Kidney (tissue), 14 donors: Measurements from ENCODE around the gene RNF212. TPM values are rescaled to one million over a fixed set of nuclear protein-coding genes. Genes with fewer than 3 reads are reported as not detected.

Source experiments
- DNase-seq, 5 donors: peaks; one replicate each; pipeline ENCODE4 v3.0.0-alpha.2; 2013 to 2020
- FAIRE-seq: peaks from 2 replicates; lab custom pipeline; 2012; peaks lifted over from hg19 to GRCh38; lab: Jason Lieb, UNC
- H3K27ac ChIP-seq, 2 donors: one replicate each; pipeline ENCODE4 v1.7.0; 2013; ENCODE audit warnings: low read depth in 2 of 2, low read length in 2 of 2, inconsistent platforms in 1 of 2
- H3K27me3 ChIP-seq: one replicate; pipeline ENCODE4 v1.7.1; 2013; ENCODE audit warnings: low read length, inconsistent platforms; ENCODE audit not compliant: control insufficient read depth, insufficient read depth
- H3K36me3 ChIP-seq, 3 donors: one replicate each; pipeline versions ENCODE4 v1.7.0 to v1.7.1; 2013; ENCODE audit warnings: low read length in 3 of 3, control low read depth in 1 of 3, inconsistent platforms in 1 of 3; ENCODE audit not compliant: insufficient read depth in 3 of 3, control insufficient read depth in 2 of 3
- H3K4me1 ChIP-seq, 3 donors: one replicate each; pipeline versions ENCODE4 v1.7.0 to v1.7.1; 2013; ENCODE audit warnings: low read length in 3 of 3, inconsistent platforms in 1 of 3, low read depth in 1 of 3; ENCODE audit not compliant: control insufficient read depth in 2 of 3, insufficient read depth in 2 of 3
- H3K4me3 ChIP-seq, 3 donors: one replicate each; pipeline versions ENCODE4 v1.7.0 to v1.8.1; 2013; ENCODE audit warnings: low read length in 3 of 3, control low read depth in 1 of 3, inconsistent platforms in 1 of 3
- H3K9ac ChIP-seq, 3 donors: one replicate each; pipeline versions ENCODE4 v1.7.0 to v1.7.1; 2013; ENCODE audit warnings: low read length in 3 of 3, control low read depth in 1 of 3, inconsistent platforms in 1 of 3
- H3K9me3 ChIP-seq, 3 donors: one replicate each; pipeline versions ENCODE4 v1.7.0 to v1.7.1; 2013; ENCODE audit warnings: low read length in 3 of 3, control low read depth in 1 of 3, inconsistent platforms in 1 of 3; ENCODE audit not compliant: control insufficient read depth in 2 of 3, insufficient read depth in 1 of 3
- CTCF ChIP-seq: IDR thresholded peaks from 3 replicates; pipeline ENCODE4 v1.5.1; 2012; ENCODE audit warnings: mild to moderate bottlenecking, moderate library complexity, borderline replicate concordance; ENCODE audit not compliant: insufficient read depth; ENCODE audit errors: extremely low read depth
- intact Hi-C: fragments of 100-400 bp; cut with DNase I; formaldehyde crosslinking; loops from one replicate; pipeline ENCODE4 v1.11.1; 2022
- polyA plus RNA-seq: library from polyadenylated mRNA; stranded (reverse); fragments of 350-450 nt; fragmentation: Illumina TruSeq; extraction: RNeasy Lipid Tissue Mini Kit (QIAGEN cat#74804); gene quantifications from one replicate; pipeline ENCODE4 v1.2.3, GENCODE V29; 2014; ENCODE audit warnings: low read depth, low replicate concordance; ENCODE audit not compliant: insufficient read depth
- total RNA-seq: library from RNA; stranded (reverse); fragmentation: NEBNext Ultra II Directional; extraction: Animal tissue kit (Norgen Biotek cat#: 25700); gene quantifications from one replicate; pipeline ENCODE4 v1.2.1, GENCODE V29; 2021
- donor health status: control.
- donor health status: control.
- donor health status: control.
- donor health status: control.
- donor health status: control.
- donor health status: DM: yes; HTN: yes; CAD: no.
- donor health status: Normal renal cell carcinoma (clear cell type).

Gene RNF212
- total and polyA plus RNA-seq, 2 donors from 2014 or later = 5.3 to 20.8 TPM

- no peak for FAIRE-seq
- no peak overlapping the region for H3K4me3 ChIP-seq
- no peaks in the 10 kb centered on the region for H3K27me3 ChIP-seq
- no peaks in the 10 kb centered on the region for H3K36me3 ChIP-seq
- H3K27ac ChIP-seq = no peak overlapping the region
- no peak overlapping the region for H3K9ac ChIP-seq
- DNase-seq = no peak
- intact Hi-C loops = loop anchor here (10.0 kb wide), 1 partner anchor 125 kb away; no protein-coding TSS in a partner anchor
- H3K4me1 ChIP-seq = no peaks in the 10 kb centered on the region
- H3K9me3 ChIP-seq = no peaks in the 10 kb centered on the region
- no peak for TF ChIP-seq CTCF
These were observed 26.5 kb upstream of the RNF212 start for GRCh38 chr4:1139860-1140259.

GRCh38 chr4:1137850-1138249 is 24.5 kb upstream of the RNF212 start:
- no peaks in the 10 kb centered on the region for H3K27me3 ChIP-seq
- H3K4me1 ChIP-seq = no peaks in the 10 kb centered on the region
- H3K9me3 ChIP-seq = no peaks in the 10 kb centered on the region
- no peak for DNase-seq
- FAIRE-seq = no peak
- no peak for TF ChIP-seq CTCF
- no peaks in the 10 kb centered on the region for H3K36me3 ChIP-seq
- intact Hi-C loops = loop anchor here (10.0 kb wide), 1 partner anchor 127 kb away; no protein-coding TSS in a partner anchor
- H3K27ac ChIP-seq = no peak overlapping the region
- H3K4me3 ChIP-seq = no peak overlapping the region
- H3K9ac ChIP-seq = no peak overlapping the region

GRCh38 chr4:1137063-1137776 is 23.9 kb upstream of the RNF212 start:
- Histone ChIP-seq H3K4me3 (no peak overlapping the region), H3K9me3 (no peaks in the 10 kb centered on the region), H3K4me1 (no peaks in the 10 kb centered on the region), H3K9ac (no peak overlapping the region), H3K27me3 (no peaks in the 10 kb centered on the region), H3K36me3 (no peaks in the 10 kb centered on the region), H3K27ac (no peak overlapping the region)
- TF ChIP-seq CTCF = no peak
- intact Hi-C loops = loop anchor here (10.0 kb wide), 1 partner anchor 128 kb away; no protein-coding TSS in a partner anchor
- FAIRE-seq (no peak), DNase-seq (no peak)
